ENCODE data around the gene OR2A25.

DNA sequence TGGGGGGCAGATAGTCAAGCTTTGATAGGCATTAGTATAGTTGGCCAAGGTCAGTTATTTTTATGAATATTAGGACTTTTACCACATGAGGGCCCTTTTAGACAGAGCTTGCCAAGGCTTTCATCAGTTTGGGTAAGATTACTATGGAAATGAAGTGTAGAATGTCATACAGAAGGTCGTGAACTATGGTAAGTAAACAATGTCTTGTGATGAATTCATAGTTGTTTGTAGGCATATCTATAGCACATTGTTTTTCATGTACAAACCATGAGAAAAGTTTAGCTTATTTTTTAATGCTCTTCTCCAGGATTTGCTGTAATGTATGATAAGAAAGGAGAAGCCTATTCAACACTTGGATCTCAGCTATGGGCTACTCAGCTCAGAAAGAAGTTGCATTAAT, 44.0 kb downstream of the OR2A25 start:
- TF ChIP-seq, protein P1, sequence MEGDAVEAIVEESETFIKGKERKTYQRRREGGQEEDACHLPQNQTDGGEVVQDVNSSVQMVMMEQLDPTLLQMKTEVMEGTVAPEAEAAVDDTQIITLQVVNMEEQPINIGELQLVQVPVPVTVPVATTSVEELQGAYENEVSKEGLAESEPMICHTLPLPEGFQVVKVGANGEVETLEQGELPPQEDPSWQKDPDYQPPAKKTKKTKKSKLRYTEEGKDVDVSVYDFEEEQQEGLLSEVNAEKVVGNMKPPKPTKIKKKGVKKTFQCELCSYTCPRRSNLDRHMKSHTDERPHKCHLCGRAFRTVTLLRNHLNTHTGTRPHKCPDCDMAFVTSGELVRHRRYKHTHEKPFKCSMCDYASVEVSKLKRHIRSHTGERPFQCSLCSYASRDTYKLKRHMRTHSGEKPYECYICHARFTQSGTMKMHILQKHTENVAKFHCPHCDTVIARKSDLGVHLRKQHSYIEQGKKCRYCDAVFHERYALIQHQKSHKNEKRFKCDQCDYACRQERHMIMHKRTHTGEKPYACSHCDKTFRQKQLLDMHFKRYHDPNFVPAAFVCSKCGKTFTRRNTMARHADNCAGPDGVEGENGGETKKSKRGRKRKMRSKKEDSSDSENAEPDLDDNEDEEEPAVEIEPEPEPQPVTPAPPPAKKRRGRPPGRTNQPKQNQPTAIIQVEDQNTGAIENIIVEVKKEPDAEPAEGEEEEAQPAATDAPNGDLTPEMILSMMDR (IDR thresholded peaks at IDR 0.05) = no peak
- TF ChIP-seq POLR2AphosphoS5 (IDR thresholded peaks at IDR 0.05) (no peak), POLR2A (IDR thresholded peaks at IDR 0.05) (no peak)

Data from breast epithelium (tissue), 3 donors.